ENCODE results near the gene FRMD4A.

Gene FRMD4A

DNA sequence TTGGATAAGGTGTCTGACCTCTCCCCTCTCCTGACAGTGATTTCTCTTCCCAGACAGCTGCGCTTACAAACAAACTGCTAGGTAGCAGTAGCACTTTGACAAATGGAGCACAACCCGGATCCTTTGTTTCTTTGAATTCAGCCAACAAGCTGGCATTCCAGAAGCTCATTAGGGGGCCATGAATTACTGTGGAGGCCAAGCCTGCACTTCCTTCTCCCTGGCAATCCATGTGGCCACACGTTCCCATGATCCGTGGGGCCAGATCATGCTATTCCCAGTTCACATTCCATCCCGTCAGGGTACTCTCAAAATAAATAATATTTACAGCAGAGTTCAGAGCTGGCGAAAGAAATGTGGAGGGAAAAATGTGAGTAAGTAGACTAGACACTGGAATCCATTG, 571.6 kb downstream of the FRMD4A start:
- Mint-ChIP-seq H3K36me3 (ENCODE audit: low read depth) (peaks cover 6% of the 10 kb centered on the region), H3K9me3 (no peaks in the 10 kb centered on the region), H3K4me1 (peaks cover 42% of the 10 kb centered on the region), H3K27me3 (ENCODE audit: low read depth) (no peaks in the 10 kb centered on the region), H3K27ac (peak overlapping the region; percentile 54 to 82 (median 75)), H3K4me3 (no peak overlapping the region)
- TF ChIP-seq, protein P1, sequence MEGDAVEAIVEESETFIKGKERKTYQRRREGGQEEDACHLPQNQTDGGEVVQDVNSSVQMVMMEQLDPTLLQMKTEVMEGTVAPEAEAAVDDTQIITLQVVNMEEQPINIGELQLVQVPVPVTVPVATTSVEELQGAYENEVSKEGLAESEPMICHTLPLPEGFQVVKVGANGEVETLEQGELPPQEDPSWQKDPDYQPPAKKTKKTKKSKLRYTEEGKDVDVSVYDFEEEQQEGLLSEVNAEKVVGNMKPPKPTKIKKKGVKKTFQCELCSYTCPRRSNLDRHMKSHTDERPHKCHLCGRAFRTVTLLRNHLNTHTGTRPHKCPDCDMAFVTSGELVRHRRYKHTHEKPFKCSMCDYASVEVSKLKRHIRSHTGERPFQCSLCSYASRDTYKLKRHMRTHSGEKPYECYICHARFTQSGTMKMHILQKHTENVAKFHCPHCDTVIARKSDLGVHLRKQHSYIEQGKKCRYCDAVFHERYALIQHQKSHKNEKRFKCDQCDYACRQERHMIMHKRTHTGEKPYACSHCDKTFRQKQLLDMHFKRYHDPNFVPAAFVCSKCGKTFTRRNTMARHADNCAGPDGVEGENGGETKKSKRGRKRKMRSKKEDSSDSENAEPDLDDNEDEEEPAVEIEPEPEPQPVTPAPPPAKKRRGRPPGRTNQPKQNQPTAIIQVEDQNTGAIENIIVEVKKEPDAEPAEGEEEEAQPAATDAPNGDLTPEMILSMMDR (IDR thresholded peaks at IDR 0.05; ENCODE audit: unreplicated experiment in 3 of 3) = no peak

DNA sequence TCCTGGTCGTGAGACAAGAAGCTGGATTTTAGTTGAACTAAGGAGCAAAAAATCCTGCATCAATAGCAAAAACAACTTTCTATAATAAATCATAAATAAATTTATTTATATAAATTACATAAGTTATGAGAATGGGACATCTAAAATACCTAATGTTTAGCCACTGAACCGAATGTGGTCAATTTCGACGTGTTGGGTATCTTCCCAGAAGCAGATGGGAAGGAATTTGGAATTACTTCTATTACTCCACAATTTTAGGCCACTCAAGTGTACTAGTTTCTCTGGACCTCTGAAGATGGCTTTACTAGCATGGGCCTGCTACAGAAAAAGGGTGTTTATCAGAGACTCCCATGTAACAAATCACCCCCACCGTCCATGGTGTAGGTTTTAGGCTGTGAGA, 572.0 kb downstream of the FRMD4A start:
- Mint-ChIP-seq H3K27me3 (ENCODE audit: low read depth) (no peaks in the 10 kb centered on the region), H3K4me1 (peaks cover 45% of the 10 kb centered on the region), H3K36me3 (ENCODE audit: low read depth) (peaks cover 6% of the 10 kb centered on the region), H3K9me3 (no peaks in the 10 kb centered on the region), H3K4me3 (no peak overlapping the region), H3K27ac (peak overlapping the region; percentile 54 to 82 (median 75))
- TF ChIP-seq, protein P1 (IDR thresholded peaks at IDR 0.05; ENCODE audit: unreplicated experiment in 3 of 3) = no peak

DNA sequence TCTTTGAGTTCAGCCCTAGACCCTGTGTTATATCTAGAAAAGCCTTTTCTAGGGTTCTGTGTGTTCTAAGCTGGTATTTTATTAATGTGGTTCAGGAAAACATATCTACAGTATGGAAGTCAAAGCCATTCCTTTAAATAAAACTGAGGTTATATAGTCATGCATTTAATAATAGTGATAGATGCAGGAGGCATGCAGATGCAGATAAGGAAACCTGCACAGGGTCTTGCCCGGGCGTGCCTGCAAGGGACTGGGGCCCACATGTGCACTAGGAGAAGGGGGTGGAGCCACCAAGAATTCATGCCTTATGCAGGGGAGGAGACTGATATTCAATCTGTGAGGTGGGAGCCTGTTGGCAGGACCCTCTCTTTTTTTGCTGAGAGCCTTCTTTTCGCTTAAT, 572.4 kb downstream of the FRMD4A start:
- TF ChIP-seq, protein P1 (IDR thresholded peaks at IDR 0.05; ENCODE audit: unreplicated experiment in 3 of 3) = no peak
- H3K27ac Mint-ChIP-seq = peak overlapping the region; percentile 75 to 83 (median 81)

DNA sequence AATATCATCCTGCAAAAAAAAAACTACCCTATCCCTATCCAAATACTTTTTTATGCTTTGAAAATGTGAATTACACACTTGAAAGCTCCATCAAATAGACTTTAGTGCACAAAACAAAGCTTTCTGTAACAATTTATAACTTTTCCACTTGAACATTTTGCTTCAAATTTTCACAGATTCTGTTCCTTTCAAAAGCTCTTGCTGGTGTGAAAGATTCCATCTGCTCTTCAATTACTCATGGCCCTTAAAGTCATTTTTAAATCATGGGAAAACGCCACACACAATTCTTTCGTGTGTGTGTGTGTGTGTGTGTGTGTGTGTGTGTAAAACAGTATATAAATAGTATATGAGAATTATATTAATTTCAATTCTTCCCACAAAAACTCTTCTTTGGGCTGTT, 576.4 kb downstream of the FRMD4A start:
- Mint-ChIP-seq H3K36me3 (ENCODE audit: low read depth) (peaks cover 11% of the 10 kb centered on the region), H3K27ac (peak overlapping the region; percentile 62 to 77 (median 73)), H3K4me3 (no peak overlapping the region), H3K4me1 (peaks cover 69% of the 10 kb centered on the region), H3K27me3 (ENCODE audit: low read depth) (no peaks in the 10 kb centered on the region), H3K9me3 (no peaks in the 10 kb centered on the region)
- TF ChIP-seq, protein P1 (IDR thresholded peaks at IDR 0.05; ENCODE audit: unreplicated experiment in 3 of 3) = no peak

More for the DNA sequence above, 572.4 kb downstream of the FRMD4A start:
- Mint-ChIP-seq H3K27me3 (ENCODE audit: low read depth) (no peaks in the 10 kb centered on the region), H3K9me3 (no peaks in the 10 kb centered on the region), H3K36me3 (ENCODE audit: low read depth) (peaks cover 6% of the 10 kb centered on the region), H3K4me3 (no peak overlapping the region), H3K4me1 (peaks cover 45% of the 10 kb centered on the region)

DNA sequence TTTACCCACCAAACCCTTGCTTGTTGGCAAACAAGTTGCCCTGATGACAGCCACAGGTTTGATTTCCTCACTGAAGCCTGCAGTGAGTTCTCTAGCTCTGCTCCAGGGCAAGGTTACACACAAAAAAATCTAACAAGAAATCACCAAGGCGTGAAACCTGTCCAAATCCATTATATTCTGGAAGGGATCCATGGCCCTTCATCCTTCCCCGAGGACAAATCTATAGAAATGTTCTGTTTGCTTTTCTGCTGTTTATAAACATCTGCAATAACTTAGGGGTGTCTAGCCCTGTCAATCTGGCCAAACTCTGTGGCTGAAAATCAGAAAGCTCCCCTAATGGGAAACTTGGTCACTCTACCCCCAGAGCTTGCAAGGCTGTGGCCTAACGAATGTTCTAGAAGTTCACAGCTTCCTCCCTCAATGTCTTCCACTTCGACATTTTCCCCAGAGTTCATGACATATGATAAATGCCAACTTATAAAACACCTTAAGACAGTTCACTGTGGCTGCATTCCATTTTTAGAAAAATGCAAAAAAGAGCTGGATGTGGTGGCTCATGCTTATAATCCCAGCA, 579.4 kb downstream of the FRMD4A start:
- TF ChIP-seq, protein P1 (IDR thresholded peaks at IDR 0.05; ENCODE audit: unreplicated experiment in 3 of 3) = no peak
- Mint-ChIP-seq H3K36me3 (ENCODE audit: low read depth) (peaks cover 23% of the 10 kb centered on the region), H3K27me3 (ENCODE audit: low read depth) (peaks cover 2% of the 10 kb centered on the region), H3K4me1 (peaks cover 58% of the 10 kb centered on the region), H3K4me3 (no peak overlapping the region), H3K27ac (peak overlapping the region; percentile 34 to 65 (median 43)), H3K9me3 (no peaks in the 10 kb centered on the region)

Measured in nephron (organoid).